HG03139 (cell line): ENCODE data around the gene KRTDAP.

Experiments used
- ATAC-seq: cut with Tn5 transposase; IDR thresholded peaks from one replicate; pipeline ENCODE4 v1.9.1; 2021; ENCODE audit not compliant: unreplicated experiment

The KRTDAP gene

DNA sequence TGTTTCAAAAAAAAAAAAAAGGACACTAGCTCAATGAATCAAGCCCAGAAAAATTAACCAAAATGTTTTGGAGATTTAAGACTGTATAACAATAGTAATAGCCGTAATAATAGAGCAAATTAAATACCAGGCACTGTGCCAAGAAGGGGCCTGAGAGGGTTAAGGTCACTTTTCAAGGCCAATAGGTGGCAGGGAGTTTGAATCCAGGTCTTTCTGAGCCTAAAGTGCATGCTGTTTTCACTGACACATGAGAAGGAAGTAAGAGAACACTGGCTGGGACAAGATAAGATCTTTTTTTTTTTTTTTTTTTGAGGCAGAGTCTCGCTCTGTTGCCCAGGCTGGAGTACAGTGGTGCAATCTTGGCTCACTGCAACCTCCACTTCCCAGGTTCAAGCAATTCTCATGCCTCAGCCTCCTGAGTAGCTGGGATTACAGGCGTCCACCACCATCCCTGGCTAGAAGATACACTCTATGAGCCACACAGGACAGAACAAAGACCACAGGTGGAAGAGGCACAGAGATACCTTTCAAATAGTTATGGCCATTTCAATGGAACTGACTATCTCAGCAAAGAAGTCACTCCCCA is 34.6 kb downstream of the KRTDAP start:
- ATAC-seq: no peak

DNA sequence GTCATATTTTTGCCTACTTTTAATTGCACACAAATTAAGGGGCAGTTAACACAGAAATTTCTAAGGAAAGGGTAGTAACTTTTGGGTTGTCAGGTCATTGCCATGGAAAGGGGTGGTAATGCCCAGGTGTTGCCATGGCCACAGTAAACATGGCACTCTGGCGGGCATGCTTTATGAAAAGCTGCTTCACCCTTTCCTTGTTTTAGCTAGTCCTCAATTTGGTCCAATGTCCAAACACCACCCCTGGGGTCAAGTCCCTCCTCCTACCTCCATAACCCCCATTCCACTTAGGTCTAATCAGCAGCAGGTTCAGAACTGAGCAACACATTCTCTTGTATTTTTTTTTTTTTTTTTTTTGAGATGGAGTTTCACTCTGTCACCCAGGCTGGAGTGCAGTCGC is 35.6 kb downstream of the KRTDAP start:
- ATAC-seq: no peak

DNA sequence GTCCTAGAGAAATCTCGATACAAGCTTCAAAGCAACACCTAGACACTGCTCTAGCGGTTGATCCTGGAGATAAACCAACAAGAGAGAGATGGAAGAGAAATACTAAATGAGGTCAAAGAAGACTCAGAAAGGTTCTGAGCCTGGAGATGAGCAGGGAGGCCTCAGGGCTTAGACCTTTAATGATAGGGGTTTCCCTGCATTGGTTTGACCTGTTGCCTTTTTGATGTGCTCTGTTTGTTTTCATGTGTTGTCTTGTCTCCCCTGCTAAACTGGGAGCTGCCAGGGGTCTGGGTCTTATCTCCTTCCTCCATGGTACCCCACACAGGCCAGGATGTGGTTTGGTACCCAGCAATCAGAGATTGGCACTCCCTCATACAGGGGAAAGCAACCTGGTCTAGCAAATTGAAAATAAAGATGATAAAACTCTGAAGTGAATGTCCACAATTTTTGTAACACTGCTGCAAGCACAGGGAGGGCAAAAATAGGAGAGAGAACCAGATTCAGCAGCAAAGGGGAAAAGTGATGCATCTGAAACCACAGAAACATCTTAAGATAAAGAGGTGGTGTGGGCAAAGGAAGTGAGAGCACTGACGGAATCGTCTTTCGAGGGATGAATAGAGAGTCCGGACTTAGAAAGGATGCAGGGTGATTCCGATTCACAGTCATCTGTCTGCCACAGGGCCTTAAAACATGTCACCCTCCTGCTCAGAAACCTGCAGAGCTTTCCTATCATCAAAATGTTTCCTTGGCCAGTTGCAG is 38.7 kb downstream of the KRTDAP start:
- ATAC-seq: no peak

DNA sequence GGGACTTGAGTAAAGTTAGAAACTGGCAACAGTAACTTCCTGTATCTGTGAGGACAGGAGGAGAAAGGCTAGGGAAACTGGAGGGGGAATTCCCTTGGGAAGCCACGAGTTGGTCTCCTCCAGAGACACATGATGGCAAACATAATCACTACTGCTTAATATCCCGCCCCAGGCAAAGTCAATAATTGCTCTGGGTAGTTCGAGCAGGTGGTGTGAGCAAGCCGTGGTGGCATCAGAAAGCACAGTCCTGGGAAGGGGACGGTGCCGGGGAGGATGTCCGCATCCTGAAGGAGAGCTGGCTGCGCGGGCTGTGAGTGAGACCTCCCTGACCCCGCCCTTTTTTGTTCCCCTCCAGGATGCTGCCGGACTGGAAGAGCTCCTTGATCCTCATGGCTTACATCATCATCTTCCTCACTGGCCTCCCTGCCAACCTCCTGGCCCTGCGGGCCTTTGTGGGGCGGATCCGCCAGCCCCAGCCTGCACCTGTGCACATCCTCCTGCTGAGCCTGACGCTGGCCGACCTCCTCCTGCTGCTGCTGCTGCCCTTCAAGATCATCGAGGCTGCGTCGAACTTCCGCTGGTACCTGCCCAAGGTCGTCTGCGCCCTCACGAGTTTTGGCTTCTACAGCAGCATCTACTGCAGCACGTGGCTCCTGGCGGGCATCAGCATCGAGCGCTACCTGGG is 40.8 kb downstream of the KRTDAP start:
- no peak for ATAC-seq

DNA sequence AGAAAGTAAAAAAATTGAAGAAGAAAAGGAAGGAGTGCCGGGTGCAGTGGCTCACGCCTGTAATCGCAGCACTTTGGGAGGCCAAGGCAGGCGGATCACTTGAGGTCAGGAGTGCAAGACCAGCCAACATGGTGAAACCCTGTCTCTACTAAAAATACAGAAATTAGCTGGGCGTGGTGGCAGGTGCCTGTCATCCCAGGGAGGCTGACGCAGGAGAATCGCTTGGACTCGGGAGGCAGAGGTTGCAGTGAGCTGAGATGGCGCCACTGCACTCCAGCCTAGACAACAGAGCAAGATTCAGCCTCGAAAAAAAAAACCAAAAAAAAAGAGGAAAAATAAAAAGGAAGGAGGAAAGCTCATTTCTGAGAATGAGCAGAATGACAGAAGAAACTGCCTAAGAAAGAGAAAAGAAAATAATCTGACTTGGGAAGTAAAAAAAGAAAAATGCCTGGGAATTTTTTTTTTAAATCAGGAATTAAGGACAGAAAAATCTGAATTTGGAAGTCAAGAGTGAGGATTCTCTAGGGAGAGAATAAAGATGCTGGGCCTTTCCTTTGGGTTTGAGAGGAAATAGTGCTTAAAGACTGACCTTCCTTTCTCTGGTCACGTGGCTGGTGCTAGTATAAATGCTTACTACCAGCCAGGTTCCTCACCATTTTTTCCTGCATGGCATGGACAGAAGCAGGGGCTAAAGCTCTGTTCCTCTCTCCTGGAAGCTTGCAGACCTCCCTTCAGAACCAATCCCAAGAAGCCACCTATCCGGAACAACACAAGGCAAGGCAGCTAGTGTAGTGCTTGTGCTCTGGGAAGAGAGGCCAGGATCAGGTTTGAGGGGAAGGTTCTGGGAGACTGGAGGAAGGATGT is 42.4 kb downstream of the KRTDAP start, which contains the start of gene FFAR2:
FFAR2 (plus strand) TSS at position 652 of the 864 bp plus-strand sequence. CDS start 1,458 bp downstream, outside the sequence.
- ATAC-seq: no peak

DNA sequence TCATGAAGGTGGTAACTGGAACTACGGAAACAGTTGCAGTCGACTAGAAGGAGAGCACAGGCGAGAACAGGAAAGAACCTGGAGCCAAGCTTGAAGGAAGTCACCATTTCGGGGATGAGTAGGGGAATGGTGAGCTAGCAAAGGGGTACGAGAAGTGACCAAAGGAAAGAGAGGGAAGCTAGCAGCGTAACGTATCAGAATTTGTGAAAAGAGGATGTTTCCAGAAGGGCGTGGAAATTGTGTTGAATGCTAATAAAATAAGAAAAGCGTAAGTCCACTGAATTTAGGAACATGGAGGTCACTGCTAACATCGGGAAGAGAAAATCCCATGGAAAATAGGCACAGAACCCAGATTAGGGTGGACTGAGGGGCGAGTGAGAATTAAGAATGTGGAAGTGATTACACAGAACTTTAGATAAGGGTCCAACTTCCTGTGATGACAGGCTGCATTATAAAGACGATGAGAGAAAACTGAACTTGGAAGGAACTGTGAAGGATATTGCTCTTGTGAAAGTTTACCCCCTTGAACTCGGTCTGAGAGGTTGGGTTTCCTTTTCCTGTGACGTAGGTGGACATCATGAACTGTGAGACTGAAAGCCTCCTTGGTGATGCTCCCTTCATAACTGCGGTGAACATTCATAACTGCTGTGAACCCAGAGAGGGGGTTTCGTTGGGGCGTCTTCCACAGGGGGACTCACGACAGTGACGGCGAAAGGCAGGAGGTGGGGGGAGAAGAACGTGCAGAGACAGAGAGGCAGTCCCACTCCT is 44.3 kb downstream of the KRTDAP start:
- ATAC-seq: no peak

DNA sequence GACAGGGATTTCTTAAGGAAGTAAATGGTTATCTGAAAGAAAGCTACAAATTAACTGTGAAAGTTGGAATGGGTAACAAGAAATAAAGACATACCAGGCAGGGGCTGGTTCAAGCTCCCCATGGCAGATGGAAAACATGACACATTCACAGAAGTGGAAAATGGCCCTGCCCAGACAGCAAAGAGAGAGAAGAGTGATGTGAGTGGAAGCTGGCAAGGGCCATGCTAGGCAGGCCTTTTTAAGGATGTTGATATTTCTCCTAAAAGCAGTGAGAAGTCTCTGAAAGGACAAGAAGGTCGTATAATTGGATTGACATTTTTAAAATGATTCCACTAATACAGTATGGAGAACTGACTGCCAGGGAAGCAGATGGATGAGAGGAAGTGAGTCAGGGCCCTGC is 45.5 kb downstream of the KRTDAP start:
- ATAC-seq: no peak

DNA sequence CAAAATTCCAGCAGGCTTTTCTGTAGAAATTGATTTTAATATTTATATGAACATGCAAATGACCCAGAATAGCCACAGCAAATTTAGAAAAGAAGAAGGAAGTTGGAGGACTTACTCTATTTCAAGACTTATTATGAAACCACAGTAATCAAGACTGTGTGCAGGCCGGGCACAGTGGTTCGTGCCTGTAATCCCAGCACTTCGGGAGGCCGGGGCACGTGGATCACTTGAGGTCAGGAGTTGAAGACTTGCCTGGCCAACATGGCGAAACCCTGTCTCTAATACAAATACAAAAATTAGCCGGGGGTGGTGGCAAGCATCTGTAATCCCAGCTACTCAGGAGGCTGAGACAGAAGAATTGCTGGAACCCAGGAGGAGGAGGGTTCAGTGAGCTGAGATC is 48.2 kb downstream of the KRTDAP start:
- no peak for ATAC-seq

DNA sequence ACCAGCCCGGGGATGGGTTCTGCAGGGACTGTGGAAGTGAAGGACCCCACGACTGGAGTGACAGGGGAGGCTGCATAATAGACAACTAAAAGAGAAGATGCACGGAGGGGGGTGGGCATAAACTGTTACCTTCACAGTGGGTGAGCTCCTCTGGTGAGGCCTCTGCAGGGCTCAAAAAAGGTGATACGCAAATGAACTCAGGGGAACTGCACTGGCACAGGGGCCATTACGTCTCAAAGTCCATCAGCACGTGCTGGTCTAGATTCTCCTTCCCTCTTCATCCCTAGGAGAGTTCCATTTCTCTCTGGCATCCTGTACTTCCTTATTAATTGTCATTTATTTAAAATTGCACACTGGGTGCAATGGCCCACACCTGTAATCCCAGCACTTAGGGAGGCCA is 50.3 kb downstream of the KRTDAP start:
- ATAC-seq: no peak

DNA sequence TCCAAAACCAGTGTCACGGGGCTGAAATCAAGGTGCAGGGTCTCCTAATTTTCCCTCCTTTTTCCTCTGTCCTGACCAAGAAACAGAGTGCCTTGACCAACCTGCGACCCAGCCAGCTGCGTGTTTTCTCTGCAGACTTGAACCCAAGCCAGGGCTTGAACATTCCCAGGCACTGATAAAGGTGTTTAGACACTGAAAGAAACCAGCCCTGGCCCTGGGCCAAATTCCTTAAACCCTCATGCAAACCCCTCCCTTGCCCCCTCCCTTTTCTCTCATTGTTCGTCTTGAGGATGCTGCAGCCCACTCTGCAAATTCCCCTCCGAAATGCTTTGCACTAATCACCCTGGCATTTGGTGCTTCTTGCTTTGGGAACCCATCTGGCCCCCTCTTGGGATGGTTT is 51.7 kb downstream of the KRTDAP start:
- no peak for ATAC-seq

DNA sequence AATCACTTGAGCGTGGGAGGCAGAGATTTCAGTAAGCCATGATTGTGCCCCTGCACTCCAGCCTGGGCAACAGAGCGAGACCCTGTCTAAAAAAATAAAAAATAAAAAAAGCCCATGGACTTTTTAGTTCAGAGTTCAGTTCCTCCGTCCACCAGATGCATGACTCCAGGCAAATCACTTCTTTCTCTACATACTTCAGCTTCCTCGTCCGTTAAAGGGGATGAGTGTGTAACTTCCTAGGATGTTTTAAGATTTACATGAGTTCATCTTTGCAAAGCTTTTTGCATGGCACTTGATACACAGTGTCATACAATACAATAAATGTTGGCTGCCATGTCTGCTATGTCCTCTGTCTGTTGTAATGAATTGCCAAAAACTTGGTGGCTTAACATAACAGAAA is 52.2 kb downstream of the KRTDAP start:
- no peak for ATAC-seq

DNA sequence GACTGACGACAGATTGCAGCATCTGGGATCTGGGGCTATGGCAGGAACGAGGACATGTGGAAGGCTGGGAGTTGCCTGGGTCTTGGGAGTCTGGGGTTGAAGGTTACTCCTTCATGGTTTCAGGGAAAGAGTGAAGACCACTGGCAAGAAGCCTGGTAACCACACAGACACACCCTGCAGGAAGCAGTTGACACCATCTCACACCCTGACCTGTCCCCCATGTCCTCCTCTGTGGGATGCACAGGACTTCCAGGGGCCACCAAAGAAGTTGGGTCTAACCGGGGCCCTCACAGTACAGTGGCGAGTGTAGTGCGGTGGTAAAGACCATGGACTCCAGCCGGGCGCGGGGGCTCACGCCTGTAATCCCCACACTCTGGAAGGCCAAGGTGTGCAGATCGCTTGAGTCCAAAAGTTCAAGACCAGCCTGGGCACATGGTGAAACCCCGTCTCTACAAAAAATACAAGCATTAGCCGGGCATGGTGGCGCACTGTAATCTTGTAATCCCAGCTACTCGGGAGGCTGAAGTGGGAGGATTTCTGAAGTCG is 52.8 kb downstream of the KRTDAP start:
- ATAC-seq: no peak
